ENCODE measurements around the gene NT5C1B. TPM values are rescaled to one million over a fixed set of nuclear protein-coding genes. Genes with fewer than 3 reads are reported as not detected.

The NT5C1B gene
- total RNA-seq, 2 donors from 2014 or later = not detected

DNA sequence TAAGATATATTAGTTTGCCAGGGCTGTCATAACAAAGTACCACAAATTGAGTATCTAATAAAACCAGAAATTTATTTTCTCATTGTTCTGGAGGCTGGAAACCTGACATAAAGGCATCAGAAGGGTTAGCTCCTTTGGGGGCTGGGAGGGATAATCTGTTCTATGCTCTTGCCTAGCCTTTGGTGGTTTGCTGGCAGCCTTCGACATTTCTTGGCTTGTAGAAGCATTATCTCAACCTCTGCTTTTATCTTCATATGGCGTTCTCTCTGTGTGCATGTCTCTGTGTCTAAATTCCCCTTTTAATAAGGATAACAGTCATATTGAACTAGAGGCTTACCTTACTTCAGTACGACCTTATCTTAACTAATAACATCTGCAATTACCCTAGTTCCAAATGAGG lies 22.8 kb upstream of the NT5C1B start:
- H3K9me3 ChIP-seq (ENCODE audit: control insufficient read depth, low read length) = no peaks in the 10 kb centered on the region
- TF ChIP-seq, protein P1, sequence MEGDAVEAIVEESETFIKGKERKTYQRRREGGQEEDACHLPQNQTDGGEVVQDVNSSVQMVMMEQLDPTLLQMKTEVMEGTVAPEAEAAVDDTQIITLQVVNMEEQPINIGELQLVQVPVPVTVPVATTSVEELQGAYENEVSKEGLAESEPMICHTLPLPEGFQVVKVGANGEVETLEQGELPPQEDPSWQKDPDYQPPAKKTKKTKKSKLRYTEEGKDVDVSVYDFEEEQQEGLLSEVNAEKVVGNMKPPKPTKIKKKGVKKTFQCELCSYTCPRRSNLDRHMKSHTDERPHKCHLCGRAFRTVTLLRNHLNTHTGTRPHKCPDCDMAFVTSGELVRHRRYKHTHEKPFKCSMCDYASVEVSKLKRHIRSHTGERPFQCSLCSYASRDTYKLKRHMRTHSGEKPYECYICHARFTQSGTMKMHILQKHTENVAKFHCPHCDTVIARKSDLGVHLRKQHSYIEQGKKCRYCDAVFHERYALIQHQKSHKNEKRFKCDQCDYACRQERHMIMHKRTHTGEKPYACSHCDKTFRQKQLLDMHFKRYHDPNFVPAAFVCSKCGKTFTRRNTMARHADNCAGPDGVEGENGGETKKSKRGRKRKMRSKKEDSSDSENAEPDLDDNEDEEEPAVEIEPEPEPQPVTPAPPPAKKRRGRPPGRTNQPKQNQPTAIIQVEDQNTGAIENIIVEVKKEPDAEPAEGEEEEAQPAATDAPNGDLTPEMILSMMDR (conservative IDR thresholded peaks at IDR 0.05) = no peak
- H3K36me3 Mint-ChIP-seq (ENCODE audit: low read depth) = no peaks in the 10 kb centered on the region
- 79 to 96% methylated on average over 2 of the region's 3 CpGs for WGBS, 2 experiments (ENCODE audit: insufficient coverage in 1 of 2, insufficient read length in 1 of 2)
- H3K27ac Mint-ChIP-seq = no peak overlapping the region
- no peaks in the 10 kb centered on the region for H3K36me3 ChIP-seq (ENCODE audit: control insufficient read depth, insufficient read depth, low read length)
- H3K27me3 Mint-ChIP-seq (ENCODE audit: insufficient read depth) = no peaks in the 10 kb centered on the region
- no peak for DNase-seq
- H3K4me1 Mint-ChIP-seq = peaks cover 4% of the 10 kb centered on the region
- no peaks in the 10 kb centered on the region for H3K27me3 ChIP-seq (ENCODE audit: control insufficient read depth, insufficient read depth, low read length, poor library complexity, severe bottlenecking)
- H3K9me3 Mint-ChIP-seq = peaks cover under 1% of the 10 kb centered on the region
- H3K27ac ChIP-seq (ENCODE audit: low read depth, low read length) = no peak overlapping the region
- H3K4me3 ChIP-seq (ENCODE audit: low read length) = no peak overlapping the region
- H3K4me1 ChIP-seq (ENCODE audit: control insufficient read depth, insufficient read depth, low read length) = no peaks in the 10 kb centered on the region
- no peak overlapping the region for H3K9ac ChIP-seq (ENCODE audit: extremely low read depth, low read length, poor library complexity, severe bottlenecking)
- H3K4me3 Mint-ChIP-seq = no peak overlapping the region

DNA sequence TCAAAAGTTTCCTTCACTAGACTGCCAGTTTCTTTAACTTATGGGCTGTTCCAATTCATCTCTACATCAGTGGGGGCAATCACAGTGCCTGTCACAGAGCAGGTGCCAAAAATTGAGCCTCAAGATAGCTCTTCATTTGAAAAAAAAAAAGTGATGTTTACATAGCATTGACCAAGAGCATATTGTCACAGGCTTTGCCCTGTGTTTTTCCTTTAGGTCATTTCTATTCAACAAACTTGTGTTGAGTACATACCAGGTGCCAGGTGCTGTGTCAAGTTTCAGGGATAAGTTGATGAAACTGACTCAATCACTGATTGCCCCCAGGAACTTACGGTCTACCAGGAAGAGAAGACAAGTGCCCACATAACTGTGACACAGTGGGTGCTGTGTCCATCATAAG lies 22.2 kb upstream of the NT5C1B start:
- H3K4me3 ChIP-seq (ENCODE audit: low read length) = no peak overlapping the region
- no peaks in the 10 kb centered on the region for H3K36me3 Mint-ChIP-seq (ENCODE audit: low read depth)
- WGBS, 2 experiments (ENCODE audit: insufficient coverage in 1 of 2, insufficient read length in 1 of 2) = 94 to 100% methylated on average over 1 of the region's 1 CpG

GRCh38 chr2:18611184-18611583 lies 21.8 kb upstream of the NT5C1B start:
- Mint-ChIP-seq H3K36me3 (ENCODE audit: low read depth) (no peaks in the 10 kb centered on the region), H3K27me3 (ENCODE audit: insufficient read depth) (no peaks in the 10 kb centered on the region), H3K4me3 (no peak overlapping the region), H3K4me1 (peaks cover 4% of the 10 kb centered on the region), H3K9me3 (no peaks in the 10 kb centered on the region), H3K27ac (no peak overlapping the region)
- Histone ChIP-seq H3K27ac (ENCODE audit: low read depth, low read length) (no peak overlapping the region), H3K27me3 (ENCODE audit: control insufficient read depth, insufficient read depth, low read length, poor library complexity, severe bottlenecking) (no peaks in the 10 kb centered on the region), H3K4me3 (ENCODE audit: low read length) (no peak overlapping the region), H3K9me3 (ENCODE audit: control insufficient read depth, low read length) (no peaks in the 10 kb centered on the region), H3K4me1 (ENCODE audit: control insufficient read depth, insufficient read depth, low read length) (no peaks in the 10 kb centered on the region), H3K9ac (ENCODE audit: extremely low read depth, low read length, poor library complexity, severe bottlenecking) (no peak overlapping the region), H3K36me3 (ENCODE audit: control insufficient read depth, insufficient read depth, low read length) (no peaks in the 10 kb centered on the region)
- no peak for DNase-seq
- TF ChIP-seq, protein P1 (conservative IDR thresholded peaks at IDR 0.05) = no peak
- 89 to 100% methylated on average over 3 to 5 of the region's 5 CpGs for WGBS, 2 experiments (ENCODE audit: insufficient coverage in 1 of 2, insufficient read length in 1 of 2)

More for the DNA sequence above, 22.2 kb upstream of the NT5C1B start:
- H3K4me1 ChIP-seq (ENCODE audit: control insufficient read depth, insufficient read depth, low read length) = no peaks in the 10 kb centered on the region
- H3K9ac ChIP-seq (ENCODE audit: extremely low read depth, low read length, poor library complexity, severe bottlenecking) = no peak overlapping the region
- DNase-seq = no peak
- no peak overlapping the region for H3K27ac Mint-ChIP-seq
- no peaks in the 10 kb centered on the region for H3K27me3 Mint-ChIP-seq (ENCODE audit: insufficient read depth)
- H3K27ac ChIP-seq (ENCODE audit: low read depth, low read length) = no peak overlapping the region
- peaks cover 4% of the 10 kb centered on the region for H3K4me1 Mint-ChIP-seq
- no peaks in the 10 kb centered on the region for H3K27me3 ChIP-seq (ENCODE audit: control insufficient read depth, insufficient read depth, low read length, poor library complexity, severe bottlenecking)
- H3K4me3 Mint-ChIP-seq = no peak overlapping the region
- H3K9me3 Mint-ChIP-seq = no peaks in the 10 kb centered on the region
- no peaks in the 10 kb centered on the region for H3K36me3 ChIP-seq (ENCODE audit: control insufficient read depth, insufficient read depth, low read length)
- TF ChIP-seq, protein P1 (conservative IDR thresholded peaks at IDR 0.05) = no peak
- H3K9me3 ChIP-seq (ENCODE audit: control insufficient read depth, low read length) = no peaks in the 10 kb centered on the region
